ENCODE results near the gene PSMD6. TPM values are rescaled to one million over a fixed set of nuclear protein-coding genes. Genes with fewer than 3 reads are reported as not detected.

Gene PSMD6
- total and polyA plus RNA-seq, 10 of the 15 experiments (the other 5 are each of a cell fraction or from before 2014, with no cell fraction given): 68.7 to 199 (median 106) TPM

DNA sequence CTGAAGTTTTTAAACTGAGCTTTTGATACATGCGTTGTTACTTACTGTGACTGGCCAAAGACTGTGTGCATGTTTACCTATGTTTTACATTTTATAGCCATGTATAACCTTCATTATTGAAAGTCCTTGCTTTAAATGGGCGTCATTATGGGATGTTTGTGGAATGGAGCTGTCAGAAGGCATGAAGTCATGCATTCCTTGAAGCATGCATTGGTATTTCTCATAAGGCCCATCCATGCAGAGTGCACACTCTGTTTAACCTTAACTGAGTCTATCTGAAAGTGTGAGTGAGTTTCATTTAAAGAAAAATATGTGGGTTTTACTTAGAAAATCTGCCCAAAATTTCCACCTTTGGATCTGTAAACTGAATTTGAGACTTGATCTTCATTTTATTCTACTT, 51.1 kb downstream of the PSMD6 start:
- no peak for TF ChIP-seq MYC (IDR thresholded peaks at IDR 0.05; ENCODE audit: insufficient read depth, insufficient read length, insufficient replicate concordance, low read length, severe bottlenecking)
- TF ChIP-seq IKZF1 (conservative IDR thresholded peaks at IDR 0.05): no peak
- Histone ChIP-seq H3K79me2 (ENCODE audit: control insufficient read depth, insufficient read depth, low read length) (peaks cover 27% of the 10 kb centered on the region), H3K9ac (ENCODE audit: control insufficient read depth, insufficient read depth, low read length) (no peak overlapping the region), H3K9me3 (replicated peaks; ENCODE audit: control insufficient read depth, insufficient read depth, low read length) (no peaks in the 10 kb centered on the region), H3K4me3 (no peak overlapping the region), H4K20me1 (ENCODE audit: control insufficient read depth, insufficient read depth) (no peaks in the 10 kb centered on the region), H3K4me2 (ENCODE audit: control insufficient read depth, insufficient read depth) (no peak overlapping the region), H3K27ac (ENCODE audit: control insufficient read depth, insufficient read depth) (no peak overlapping the region), H2AFZ (ENCODE audit: control insufficient read depth, low read depth, low read length) (no peak overlapping the region), H3K36me3 (ENCODE audit: control insufficient read depth in 2 of 2, insufficient read depth in 2 of 2, low read length in 1 of 2) (peaks cover 5 to 15% of the 10 kb centered on the region in 2 experiments), H3K27me3 (replicated peaks in 1 of 2; ENCODE audit: control insufficient read depth in 2 of 2, insufficient read depth in 2 of 2, low read length in 1 of 2) (no peaks in the 10 kb centered on the region), H3K4me1 (ENCODE audit: control insufficient read depth, insufficient read depth, low read length) (peaks cover 27% of the 10 kb centered on the region)
- no peak for ATAC-seq
- FAIRE-seq: no peak
- no peak for DNase-seq (ENCODE audit: low read depth, low spot score)
- RAD21 ChIA-PET (ENCODE audit: unreplicated experiment): interaction anchor here (0.7 to 1.2 kb wide), 3 partner anchors 10 to 12 kb away, joined by 3 to 6 read pairs (median 3); no protein-coding TSS in a partner anchor
- 67% methylated on average over 2 of the region's 2 CpGs for WGBS (ENCODE audit: insufficient coverage, insufficient replicate concordance, low lambda C conversion rate, missing lambda C conversion rate)
- intact Hi-C loops (cut with micrococcal nuclease; ENCODE audit: unreplicated experiment) (no loop called here), in situ Hi-C loops (cut with MboI) (no loop called here)
- SMC1A ChIA-PET (ENCODE audit: uncharacterized antibody, unreplicated experiment): interaction anchor here (1.2 to 4.0 kb wide), 5 partner anchors 9 to 40 kb away, joined by 3 to 14 read pairs (median 11); no protein-coding TSS in a partner anchor
- CTCF ChIA-PET: interaction anchor here (0.6 to 3.4 kb wide), 8 partner anchors 10 to 111 kb away, joined by 3 to 28 read pairs (median 4); partner anchors contain the start of gene PSMD6
- POLR2A ChIA-PET: no interaction called here
- BruUV-seq (replicated peaks): no TSS peak

DNA sequence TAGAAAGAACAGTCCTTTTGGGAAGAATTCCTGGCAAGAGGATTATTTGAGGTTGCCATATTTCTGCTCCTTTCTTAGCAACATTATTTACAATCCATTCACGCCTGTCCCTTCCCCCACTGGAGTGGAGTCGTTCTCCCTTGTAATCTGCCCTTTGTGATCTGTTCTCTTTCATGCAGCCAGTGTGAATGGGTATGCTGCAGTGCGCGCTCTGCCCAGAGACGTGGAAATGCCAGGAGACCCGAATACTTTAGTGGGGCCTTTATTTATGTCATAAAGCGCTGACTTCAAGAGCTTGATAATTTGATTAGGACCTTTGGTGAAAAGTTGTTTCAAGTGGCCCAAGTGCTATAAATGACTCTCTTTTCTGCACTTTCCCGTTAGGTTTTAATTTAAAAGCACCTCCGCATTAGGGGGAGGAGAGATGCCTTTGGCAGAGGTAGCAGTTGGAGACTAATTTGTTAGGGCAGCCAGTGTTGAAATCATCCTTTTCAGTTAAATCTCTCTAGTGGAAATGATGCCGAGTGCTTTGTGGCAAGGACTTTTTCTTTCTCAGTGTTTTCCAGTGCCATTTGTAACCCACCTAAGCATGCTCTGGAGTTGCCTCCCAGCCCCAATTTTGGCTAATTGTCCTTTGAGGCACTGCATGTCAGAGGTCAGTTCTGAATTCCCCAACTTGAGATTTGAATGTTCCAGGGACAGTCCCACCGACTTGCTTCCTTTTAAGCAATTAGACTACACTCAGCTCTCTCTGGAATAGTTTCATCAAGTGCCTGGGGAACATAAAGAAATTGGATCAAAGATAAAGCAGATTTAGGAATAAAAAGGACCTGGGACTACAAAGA, 52.4 kb downstream of the PSMD6 start:
- no peaks in the 10 kb centered on the region for H4K20me1 ChIP-seq (ENCODE audit: control insufficient read depth, insufficient read depth)
- peak overlapping the region; percentile 45 for H3K27ac ChIP-seq (ENCODE audit: control insufficient read depth, insufficient read depth)
- H3K4me3 ChIP-seq: no peak overlapping the region
- peaks cover 31% of the 10 kb centered on the region for H3K4me1 ChIP-seq (ENCODE audit: control insufficient read depth, insufficient read depth, low read length)
- peaks cover 29% of the 10 kb centered on the region for H3K79me2 ChIP-seq (ENCODE audit: control insufficient read depth, insufficient read depth, low read length)
- H3K9me3 ChIP-seq (replicated peaks; ENCODE audit: control insufficient read depth, insufficient read depth, low read length): no peaks in the 10 kb centered on the region
- WGBS (ENCODE audit: insufficient coverage, insufficient replicate concordance, low lambda C conversion rate, missing lambda C conversion rate): 78% methylated on average over 11 of the region's 11 CpGs
- no peak overlapping the region for H3K9ac ChIP-seq (ENCODE audit: control insufficient read depth, insufficient read depth, low read length)
- CTCF ChIA-PET: interaction anchor here (1.0 to 3.4 kb wide), 6 partner anchors 8 to 53 kb away, joined by 3 to 28 read pairs (median 5); partner anchors contain the start of gene PSMD6
- in situ Hi-C loops (cut with MboI): no loop called here
- intact Hi-C loops (cut with micrococcal nuclease; ENCODE audit: unreplicated experiment): no loop called here
- no peak for ATAC-seq
- no peak overlapping the region for H2AFZ ChIP-seq (ENCODE audit: control insufficient read depth, low read depth, low read length)
- H3K36me3 ChIP-seq (ENCODE audit: control insufficient read depth in 2 of 2, insufficient read depth in 2 of 2, low read length in 1 of 2): peaks cover 5 to 15% of the 10 kb centered on the region in 2 experiments
- POLR2A ChIA-PET: no interaction called here
- FAIRE-seq: no peak
- H3K4me2 ChIP-seq (ENCODE audit: control insufficient read depth, insufficient read depth): peak overlapping the region; percentile 26; the same call in 1 of the 2 replicates
- no peak for DNase-seq (ENCODE audit: low read depth, low spot score)
- H3K27me3 ChIP-seq (replicated peaks in 1 of 2; ENCODE audit: control insufficient read depth in 2 of 2, insufficient read depth in 2 of 2, low read length in 1 of 2): no peaks in the 10 kb centered on the region
- SMC1A ChIA-PET (ENCODE audit: uncharacterized antibody, unreplicated experiment): interaction anchor here (0.8 to 3.1 kb wide), 5 partner anchors 9 to 23 kb away, joined by 3 to 13 read pairs (median 10); no protein-coding TSS in a partner anchor
- no TSS peak for BruUV-seq (replicated peaks)
- 0 out of 2 replicates have a peak, but pooled peaks have one; percentile 18 for TF ChIP-seq MTA2 (IDR thresholded peaks at IDR 0.05; ENCODE audit: low read depth)
- no peak for TF ChIP-seq RFX5 (IDR thresholded peaks at IDR 0.05; ENCODE audit: low read depth, low read length)
- 0 out of 2 replicates have a peak, but pooled peaks have one; percentile 15 for TF ChIP-seq IKZF1 (conservative IDR thresholded peaks at IDR 0.05)
- TF ChIP-seq POU2F2 (IDR thresholded peaks at IDR 0.05; ENCODE audit: borderline replicate concordance, low read depth, low read length): no peak
- TF ChIP-seq EP300 (IDR thresholded peaks at IDR 0.05; ENCODE audit: borderline replicate concordance in 1 of 2, control insufficient read depth in 1 of 2, low read depth in 2 of 2, low read length in 2 of 2): no peak
- TF ChIP-seq DPF2 (IDR thresholded peaks at IDR 0.05): 0 out of 2 replicates have a peak, but pooled peaks have one; percentile 26
- TF ChIP-seq, protein P1, sequence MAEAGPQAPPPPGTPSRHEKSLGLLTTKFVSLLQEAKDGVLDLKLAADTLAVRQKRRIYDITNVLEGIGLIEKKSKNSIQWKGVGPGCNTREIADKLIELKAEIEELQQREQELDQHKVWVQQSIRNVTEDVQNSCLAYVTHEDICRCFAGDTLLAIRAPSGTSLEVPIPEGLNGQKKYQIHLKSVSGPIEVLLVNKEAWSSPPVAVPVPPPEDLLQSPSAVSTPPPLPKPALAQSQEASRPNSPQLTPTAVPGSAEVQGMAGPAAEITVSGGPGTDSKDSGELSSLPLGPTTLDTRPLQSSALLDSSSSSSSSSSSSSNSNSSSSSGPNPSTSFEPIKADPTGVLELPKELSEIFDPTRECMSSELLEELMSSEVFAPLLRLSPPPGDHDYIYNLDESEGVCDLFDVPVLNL (IDR thresholded peaks at IDR 0.05; ENCODE audit: low read depth, low read length): no peak
- no peak for TF ChIP-seq FOS (IDR thresholded peaks at IDR 0.05; ENCODE audit: borderline replicate concordance, extremely low read depth, insufficient read length)
- peak; percentile 17; the same call in 1 of the 2 replicates for TF ChIP-seq JUNB (IDR thresholded peaks at IDR 0.05)
- 0 out of 2 replicates have a peak, but pooled peaks have one; percentile 17 for TF ChIP-seq NR2F1 (conservative IDR thresholded peaks at IDR 0.05)
- RAD21 ChIA-PET (ENCODE audit: unreplicated experiment): interaction anchor here (1.6 kb wide), 1 partner anchor 13 kb away, joined by 3 read pairs; no protein-coding TSS in a partner anchor
